Mesendoderm (in vitro differentiated cells): ENCODE measurements around the gene MAMDC4.
A peak's percentile ranks its signal among the peaks of the same experiment; 100 is the strongest.

ENCODE experiments used
- DNase-seq: peaks from one replicate; pipeline ENCODE4 v3.0.0; 2013
- H2AK5ac ChIP-seq: 2 replicates; pipeline ENCODE4 v1.6.1; 2013; ENCODE audit warnings: low read length, inconsistent platforms
- H2BK120ac ChIP-seq: 2 replicates; pipeline ENCODE4 v1.6.1; 2013; ENCODE audit warnings: low read depth, mild to moderate bottlenecking, low read length, moderate library complexity, mixed read lengths
- H2BK15ac ChIP-seq: replicated peaks from 2 replicates; pipeline ENCODE4 v1.6.1; 2013; ENCODE audit warnings: low read depth, mild to moderate bottlenecking, moderate library complexity
- H2BK5ac ChIP-seq: 2 replicates; pipeline ENCODE4 v1.6.1; 2013; ENCODE audit warnings: low read length, inconsistent platforms
- H3K18ac ChIP-seq: 2 replicates; pipeline ENCODE4 v1.6.1; 2013; ENCODE audit warnings: mild to moderate bottlenecking, low read length, mixed read lengths
- H3K23ac ChIP-seq: one replicate; pipeline ENCODE4 v1.6.1; 2013; ENCODE audit warnings: low read length
- H3K27ac ChIP-seq: 2 replicates; pipeline ENCODE4 v1.5.1; 2013; ENCODE audit warnings: low read depth, mild to moderate bottlenecking, inconsistent platforms, low read length, moderate library complexity
- H3K27me3 ChIP-seq: 2 replicates; pipeline ENCODE4 v1.6.1; 2013; ENCODE audit warnings: low read length, control low read depth, mild to moderate bottlenecking, inconsistent platforms; ENCODE audit not compliant: insufficient read depth, poor library complexity
- H3K36me3 ChIP-seq: 2 replicates; pipeline ENCODE4 v1.6.1; 2013; ENCODE audit warnings: low read length, inconsistent platforms; ENCODE audit not compliant: control insufficient read depth, insufficient read depth
- H3K4ac ChIP-seq: one replicate; pipeline ENCODE4 v1.6.1; 2013; ENCODE audit warnings: low read depth, mild to moderate bottlenecking, low read length, moderate library complexity
- H3K4me1 ChIP-seq: 2 replicates; pipeline ENCODE4 v1.6.1; 2013; ENCODE audit warnings: low read depth, low read length, inconsistent platforms; ENCODE audit not compliant: control insufficient read depth
- H3K4me2 ChIP-seq: 2 replicates; pipeline ENCODE4 v1.6.1; 2013; ENCODE audit warnings: low read length
- H3K4me3 ChIP-seq: 2 replicates; pipeline ENCODE4 v1.5.1; 2013; ENCODE audit warnings: mild to moderate bottlenecking, low read length
- H3K56ac ChIP-seq: one replicate; pipeline ENCODE4 v1.6.1; 2013; ENCODE audit warnings: low read length
- H3K79me1 ChIP-seq: 2 replicates; pipeline ENCODE4 v1.6.1; 2013; ENCODE audit warnings: low read length, inconsistent platforms
- H3K79me2 ChIP-seq: 2 replicates; pipeline ENCODE4 v1.6.1; 2013; ENCODE audit warnings: mild to moderate bottlenecking, low read length; ENCODE audit not compliant: control insufficient read depth, insufficient read depth
- H3K9ac ChIP-seq: 2 replicates; pipeline ENCODE4 v1.6.1; 2013; ENCODE audit warnings: low read length, inconsistent platforms
- H4K5ac ChIP-seq: one replicate; pipeline ENCODE4 v1.6.1; 2013; ENCODE audit warnings: low read length
- H4K8ac ChIP-seq: one replicate; pipeline ENCODE4 v1.6.1; 2013; ENCODE audit warnings: low read depth, mild to moderate bottlenecking, control low read depth, low read length, moderate library complexity
- WGBS: extraction: QIAGEN DNeasy Blood & Tissue Kit; methylation state at CpG from one replicate; pipeline ENCODE4 v1.1.7; 2013; ENCODE audit warnings: low lambda C conversion rate, missing lambda C conversion rate; ENCODE audit not compliant: insufficient coverage; ENCODE audit errors: extremely low coverage; 5-methylcytosine and 5-hydroxymethylcytosine counted together

MAMDC4 gene

GRCh38 chr9:136845465-136846260 is 6.5 kb upstream of the MAMDC4 start:
- Histone ChIP-seq H3K4me3 (no peak overlapping the region), H3K23ac (no peak overlapping the region), H3K18ac (no peak overlapping the region), H3K9ac (no peak overlapping the region), H3K79me2 (no peaks in the 10 kb centered on the region), H3K4me1 (no peaks in the 10 kb centered on the region), H3K56ac (no peak overlapping the region), H4K5ac (no peak overlapping the region), H3K36me3 (no peaks in the 10 kb centered on the region), H3K79me1 (no peaks in the 10 kb centered on the region), H3K27ac (no peak overlapping the region), H2BK15ac (no peak overlapping the region), H4K8ac (no peak overlapping the region), H3K4ac (no peak overlapping the region), H2BK5ac (no peak overlapping the region), H3K27me3 (no peaks in the 10 kb centered on the region), H3K4me2 (no peak overlapping the region), H2BK120ac (no peak overlapping the region), H2AK5ac (no peak overlapping the region)
- no CpG with 5 or more reads among the region's 102 CpGs for WGBS
- DNase-seq: no peak

DNA sequence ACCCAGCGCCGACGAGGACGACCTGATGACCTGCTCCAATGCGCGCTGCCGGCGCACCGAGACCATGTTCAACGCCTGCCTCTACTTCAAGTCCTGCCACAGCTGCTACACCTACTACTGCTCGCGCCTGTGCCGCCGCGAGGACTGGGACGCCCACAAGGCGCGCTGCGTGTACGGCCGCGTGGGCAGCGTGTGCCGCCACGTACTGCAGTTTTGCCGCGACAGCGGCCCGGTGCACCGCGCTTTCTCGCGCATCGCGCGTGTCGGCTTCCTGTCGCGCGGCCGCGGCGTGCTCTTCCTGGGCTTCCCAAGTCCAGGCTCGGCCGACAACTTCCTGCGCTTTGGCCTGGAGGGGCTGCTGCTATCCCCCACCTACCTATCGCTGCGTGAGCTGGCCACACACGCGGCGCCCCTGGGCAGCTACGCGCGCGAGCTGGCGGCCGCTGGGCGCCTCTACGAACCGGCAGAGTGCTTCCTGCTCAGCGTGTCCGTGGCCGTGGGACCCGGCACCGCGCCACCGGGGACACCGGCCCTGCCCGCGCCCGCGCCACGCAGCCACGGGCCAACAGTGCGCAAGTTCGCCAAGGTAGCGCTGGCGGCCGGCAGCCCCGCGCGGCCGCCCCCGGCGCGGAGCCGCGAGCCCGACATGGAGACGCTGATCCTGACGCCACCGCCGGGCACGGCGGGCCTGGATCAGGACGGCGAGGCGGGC is 5.6 kb upstream of the MAMDC4 start:
- DNase-seq: no peak
- no peak overlapping the region for H3K4me3 ChIP-seq
- no CpG with 5 or more reads among the region's 98 CpGs for whole genome bisulfite sequencing

DNA sequence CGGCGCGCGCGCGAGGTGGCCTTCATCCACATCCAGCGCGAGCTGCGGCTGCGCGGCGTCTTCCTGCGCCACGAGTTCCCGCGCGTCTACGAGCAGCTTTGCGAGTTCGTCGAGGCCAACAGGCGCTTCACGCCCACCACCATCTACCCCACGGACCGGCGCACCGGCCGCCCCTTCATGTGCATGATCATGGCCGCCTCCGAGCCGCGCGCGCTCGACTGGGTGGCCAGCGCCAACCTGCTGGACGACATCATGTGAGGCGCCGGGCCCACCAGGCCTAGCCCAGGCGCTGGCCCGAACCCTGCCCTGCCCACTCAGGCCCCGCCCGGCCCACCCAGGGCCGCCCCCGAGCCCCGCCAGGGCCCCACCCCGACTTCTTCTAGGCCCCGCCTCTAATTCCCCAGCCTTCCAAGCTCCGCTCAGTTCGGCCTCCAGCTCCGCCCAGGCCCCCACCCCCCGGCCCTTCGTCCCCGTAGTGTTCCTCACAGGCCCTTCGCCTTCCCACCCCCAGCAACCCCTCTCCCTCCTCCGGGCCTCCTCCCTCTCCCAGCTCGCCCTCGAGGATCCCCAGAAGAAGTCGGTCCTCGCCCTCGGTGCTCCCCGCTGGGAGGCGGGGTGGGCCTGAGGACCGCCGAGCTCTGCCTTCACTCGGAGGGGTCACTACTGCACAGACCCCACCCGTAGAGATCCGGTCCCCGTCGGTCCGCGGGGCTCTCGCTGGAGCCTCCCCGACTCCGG is 4.9 kb upstream of the MAMDC4 start:
- no peak overlapping the region for H2BK15ac ChIP-seq
- peak overlapping the region; percentile 90 for H3K4me2 ChIP-seq
- peak overlapping the region; percentile 85 for H3K4ac ChIP-seq
- H3K4me1 ChIP-seq: no peaks in the 10 kb centered on the region
- H3K79me1 ChIP-seq: no peaks in the 10 kb centered on the region
- H3K18ac ChIP-seq: peak overlapping the region; percentile 68
- H3K56ac ChIP-seq: peak overlapping the region; percentile 99
- WGBS: no CpG with 5 or more reads among the region's 75 CpGs
- no peak overlapping the region for H2AK5ac ChIP-seq
- H4K5ac ChIP-seq: no peak overlapping the region
- no peak overlapping the region for H2BK120ac ChIP-seq
- H3K9ac ChIP-seq: peak overlapping the region; percentile 82
- no peak overlapping the region for H3K23ac ChIP-seq
- H2BK5ac ChIP-seq: no peak overlapping the region
- H4K8ac ChIP-seq: no peak overlapping the region
- peak overlapping the region; percentile 69 for H3K27ac ChIP-seq
- no peaks in the 10 kb centered on the region for H3K27me3 ChIP-seq
- DNase-seq: peak; percentile 92
- peak overlapping the region; percentile 77 for H3K4me3 ChIP-seq
- H3K36me3 ChIP-seq: no peaks in the 10 kb centered on the region
- H3K79me2 ChIP-seq: no peaks in the 10 kb centered on the region

More for the DNA sequence above, 5.6 kb upstream of the MAMDC4 start:
- Histone ChIP-seq H3K18ac (peak overlapping the region; percentile 11), H2BK5ac (no peak overlapping the region), H3K4me1 (no peaks in the 10 kb centered on the region), H3K36me3 (no peaks in the 10 kb centered on the region), H2BK120ac (no peak overlapping the region), H3K79me1 (no peaks in the 10 kb centered on the region), H2AK5ac (no peak overlapping the region), H3K27ac (no peak overlapping the region), H3K79me2 (no peaks in the 10 kb centered on the region), H3K23ac (no peak overlapping the region), H3K4ac (no peak overlapping the region), H3K4me2 (peak overlapping the region; percentile 50), H3K9ac (peak overlapping the region; percentile 75), H3K27me3 (no peaks in the 10 kb centered on the region), H2BK15ac (no peak overlapping the region), H4K5ac (no peak overlapping the region), H3K56ac (peak overlapping the region; percentile 86), H4K8ac (no peak overlapping the region)

GRCh38 chr9:136847826-136848392 is 4.2 kb upstream of the MAMDC4 start:
- Histone ChIP-seq H4K8ac (no peak overlapping the region), H3K56ac (peak overlapping the region; percentile 99), H3K23ac (peak overlapping the region; percentile 17), H2AK5ac (peak overlapping the region; percentile 91), H3K4me2 (peak overlapping the region; percentile 90), H3K79me2 (no peaks in the 10 kb centered on the region), H2BK15ac (no peak overlapping the region), H3K27me3 (no peaks in the 10 kb centered on the region), H3K4me1 (no peaks in the 10 kb centered on the region), H2BK120ac (no peak overlapping the region), H3K79me1 (no peaks in the 10 kb centered on the region), H3K36me3 (no peaks in the 10 kb centered on the region), H3K4ac (peak overlapping the region; percentile 85), H2BK5ac (peak overlapping the region; percentile 1), H3K9ac (peak overlapping the region; percentile 82), H3K27ac (peak overlapping the region; percentile 69), H3K18ac (peak overlapping the region; percentile 85), H3K4me3 (peak overlapping the region; percentile 77), H4K5ac (no peak overlapping the region)
- peak; percentile 91 for DNase-seq
- WGBS: no CpG with 5 or more reads among the region's 48 CpGs

DNA sequence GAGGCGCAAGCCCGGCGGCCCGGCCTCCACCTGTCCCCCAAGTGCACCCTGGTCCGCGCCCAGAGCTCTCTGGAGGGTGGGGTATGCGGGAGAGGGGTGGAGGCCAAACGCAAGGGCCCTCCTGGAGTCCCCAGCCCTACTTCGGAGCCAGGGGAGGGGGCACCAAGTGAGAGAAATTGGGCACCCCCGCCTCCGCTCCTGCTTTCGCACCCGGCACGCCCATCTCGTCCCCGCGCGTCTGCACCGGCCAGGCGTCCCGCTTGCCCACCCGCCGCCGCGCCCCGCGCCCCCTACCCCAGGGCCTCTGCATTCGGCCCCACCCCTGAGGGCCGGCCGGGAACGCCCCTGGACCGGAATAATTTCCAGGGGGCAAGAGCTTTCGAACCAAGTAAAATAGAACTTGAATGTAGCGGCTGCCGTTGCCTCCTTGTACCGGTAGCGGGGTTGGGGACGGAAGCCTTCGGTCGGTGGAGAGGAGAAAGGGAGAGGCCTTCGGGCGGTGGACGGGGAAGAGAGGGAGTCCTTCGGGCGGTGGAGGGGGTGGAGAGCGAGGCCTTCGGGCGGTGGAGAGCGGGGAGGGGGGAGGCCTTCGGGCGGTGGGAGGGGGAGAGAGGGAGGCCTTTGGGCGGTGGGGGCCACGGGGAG is 3.6 kb upstream of the MAMDC4 start:
- peak overlapping the region; percentile 87 for H3K27ac ChIP-seq
- H3K4me2 ChIP-seq: peak overlapping the region; percentile 90
- peak overlapping the region; percentile 90 for H2BK5ac ChIP-seq
- peak; percentile 53 for DNase-seq
- H2BK120ac ChIP-seq: peak overlapping the region; percentile 19
- H3K27me3 ChIP-seq: no peaks in the 10 kb centered on the region
- H4K5ac ChIP-seq: no peak overlapping the region
- no peak overlapping the region for H4K8ac ChIP-seq
- no peak overlapping the region for H2BK15ac ChIP-seq
- H3K23ac ChIP-seq: peak overlapping the region; percentile 80
- no peak overlapping the region for H2AK5ac ChIP-seq
- H3K18ac ChIP-seq: peak overlapping the region; percentile 85
- H3K36me3 ChIP-seq: no peaks in the 10 kb centered on the region
- H3K9ac ChIP-seq: peak overlapping the region; percentile 82
- H3K79me2 ChIP-seq: no peaks in the 10 kb centered on the region
- WGBS: no CpG with 5 or more reads among the region's 53 CpGs
- peak overlapping the region; percentile 77 for H3K4me3 ChIP-seq
- peak overlapping the region; percentile 99 for H3K56ac ChIP-seq
- peak overlapping the region; percentile 85 for H3K4ac ChIP-seq
- H3K4me1 ChIP-seq: no peaks in the 10 kb centered on the region
- H3K79me1 ChIP-seq: no peaks in the 10 kb centered on the region
